PC-9 (cell line): ENCODE measurements around the gene OAF. TPM values are rescaled to one million over a fixed set of nuclear protein-coding genes. Genes with fewer than 3 reads are reported as not detected.
"Not testable (repeated sequence)": the region's sequence is repeated elsewhere in the genome, so short reads cannot be mapped to it uniquely, and the experiment has no call there.

Source experiments
- BruUV-seq: library from RNA; stranded (reverse); fragments of 400-500 nt; replicated peaks from 2 replicates; lab custom pipeline; 2021; lab: Mats Ljungman, UMichigan
- CTCF ChIA-PET: fragments of 300-600 bp; sonication (Branson Sonifier 250); formaldehyde crosslinking; loops from one replicate; lab custom pipeline; 2022; ENCODE audit warnings: antibody characterized with exemption; lab: Charles Lee
- POLR2A ChIA-PET: fragments of 300-600 bp; sonication (Branson Sonifier 250); formaldehyde crosslinking; loops from one replicate; lab custom pipeline; 2022; ENCODE audit warnings: antibody characterized with exemption; ENCODE audit not compliant: unreplicated experiment; lab: Charles Lee
- DNase-seq, 2 experiments: peaks; one replicate each; pipeline versions ENCODE4 v3.0.0 to v3.0.0-alpha.2; 2015 to 2022; ENCODE audit warnings: mixed read lengths in 1 of 2
- H2AFZ ChIP-seq: fragments of 200-600 bp; sonication (generic); 2 replicates; pipeline ENCODE4 v1.8.1; 2017; ENCODE audit warnings: antibody characterized with exemption
- H3F3A ChIP-seq: fragments of 200-600 bp; sonication (generic); 2 replicates; pipeline ENCODE4 v1.8.1; 2017; ENCODE audit warnings: antibody characterized with exemption, mild to moderate bottlenecking, low read depth; ENCODE audit not compliant: insufficient read depth
- H3K27ac ChIP-seq: fragments of 200-600 bp; sonication (generic); 2 replicates; pipeline ENCODE4 v1.6.1; 2016; ENCODE audit warnings: mixed run types
- H3K27me3 ChIP-seq: fragments of 200-600 bp; sonication (generic); 2 replicates; pipeline ENCODE4 v1.6.1; 2016; ENCODE audit warnings: low read depth, mixed run types; ENCODE audit not compliant: insufficient read depth
- H3K36me3 ChIP-seq: fragments of 200-600 bp; sonication (generic); 2 replicates; pipeline ENCODE4 v1.6.1; 2016; ENCODE audit warnings: low read depth, mixed run types
- H3K4me1 ChIP-seq: fragments of 200-600 bp; sonication (generic); replicated peaks from 2 replicates; pipeline ENCODE4 v1.6.1; 2016; ENCODE audit warnings: mixed run types; ENCODE audit not compliant: insufficient read depth
- H3K4me2 ChIP-seq: fragments of 200-600 bp; sonication (generic); 2 replicates; pipeline ENCODE4 v1.6.1; 2017; ENCODE audit warnings: mixed run types
- H3K4me3 ChIP-seq: fragments of 200-600 bp; sonication (generic); 2 replicates; pipeline ENCODE4 v1.6.1; 2016; ENCODE audit warnings: mixed run types
- H3K79me2 ChIP-seq: fragments of 200-600 bp; sonication (generic); 2 replicates; pipeline ENCODE4 v1.6.1; 2017; ENCODE audit warnings: low read depth, mixed run types
- H3K9me2 ChIP-seq: fragments of 200-600 bp; sonication (generic); 2 replicates; pipeline ENCODE4 v1.8.1; 2017; ENCODE audit warnings: mild to moderate bottlenecking; ENCODE audit not compliant: insufficient read depth
- H3K9me3 ChIP-seq: fragments of 200-600 bp; sonication (generic); 2 replicates; pipeline ENCODE4 v1.8.1; 2016; ENCODE audit warnings: low read depth; ENCODE audit not compliant: insufficient read depth
- H4K20me1 ChIP-seq: fragments of 200-600 bp; sonication (generic); 2 replicates; pipeline ENCODE4 v1.8.1; 2017; ENCODE audit not compliant: insufficient read depth
- CTCF ChIP-seq: fragments of 200-600 bp; sonication (generic); conservative IDR thresholded peaks from 2 replicates; pipeline ENCODE4 v1.6.1; 2017; ENCODE audit warnings: mixed run types, antibody characterized with exemption, mild to moderate bottlenecking, moderate library complexity
- EZH2 ChIP-seq: fragments of 200-600 bp; sonication (generic); IDR thresholded peaks from 2 replicates; pipeline ENCODE4 v1.8.0; 2017; ENCODE audit warnings: antibody characterized with exemption, low read depth
- intact Hi-C: fragments of 100-400 bp; cut with micrococcal nuclease; formaldehyde crosslinking; loops from one replicate; pipeline ENCODE4 v1.10.0; 2022; ENCODE audit not compliant: unreplicated experiment
- total RNA-seq: library from RNA; stranded (reverse); gene quantifications from 2 replicates; pipeline ENCODE4 v1.2.3, GENCODE V29; 2021

The OAF gene
- total RNA-seq, 1 experiment from 2014 or later: 45.6 TPM

- Histone ChIP-seq H2AFZ (no peak overlapping the region), H3K4me3 (no peak overlapping the region), H3K4me1 (no peaks in the 10 kb centered on the region), H3K9me3 (no peaks in the 10 kb centered on the region), H3K27ac (no peak overlapping the region), H3K4me2 (no peak overlapping the region), H4K20me1 (no peaks in the 10 kb centered on the region), H3K9me2 (no peaks in the 10 kb centered on the region), H3F3A (peaks cover 3% of the 10 kb centered on the region; the same call in 1 of the 2 replicates), H3K79me2 (no peaks in the 10 kb centered on the region), H3K27me3 (peaks cover 10% of the 10 kb centered on the region), H3K36me3 (no peaks in the 10 kb centered on the region)
- BruUV-seq: no TSS peak
- no peak for TF ChIP-seq EZH2
- TF ChIP-seq CTCF: no peak
- POLR2A ChIA-PET: no interaction called here
- CTCF ChIA-PET: no interaction called here
- DNase-seq: no peak
- intact Hi-C loops: no loop called here
Observed at GRCh38 chr11:120271672-120272071, 60.8 kb downstream of the OAF start.

GRCh38 chr11:120272303-120272702 lies 61.5 kb downstream of the OAF start:
- H3K36me3 ChIP-seq: no peaks in the 10 kb centered on the region
- ChIA-PET POLR2A (interaction anchor here (0.7 kb wide), 1 partner anchor 560 kb away, joined by 3 read pairs; no protein-coding TSS in a partner anchor), CTCF (no interaction called here)
- intact Hi-C loops: no loop called here
- H3K27ac ChIP-seq: no peak overlapping the region
- H3K4me1 ChIP-seq: no peaks in the 10 kb centered on the region
- no peak overlapping the region for H3K4me3 ChIP-seq
- BruUV-seq: no TSS peak
- H2AFZ ChIP-seq: no peak overlapping the region
- peaks cover 3% of the 10 kb centered on the region; the same call in 1 of the 2 replicates for H3F3A ChIP-seq
- H3K4me2 ChIP-seq: no peak overlapping the region
- no peaks in the 10 kb centered on the region for H3K9me3 ChIP-seq
- H3K27me3 ChIP-seq: peaks cover 8% of the 10 kb centered on the region; the same call in 1 of the 2 replicates
- no peaks in the 10 kb centered on the region for H3K9me2 ChIP-seq
- no peaks in the 10 kb centered on the region for H4K20me1 ChIP-seq
- peak in 1 of 2 experiments; percentile 54 for DNase-seq
- H3K79me2 ChIP-seq: no peaks in the 10 kb centered on the region
- no peak for TF ChIP-seq CTCF
- TF ChIP-seq EZH2: no peak

DNA sequence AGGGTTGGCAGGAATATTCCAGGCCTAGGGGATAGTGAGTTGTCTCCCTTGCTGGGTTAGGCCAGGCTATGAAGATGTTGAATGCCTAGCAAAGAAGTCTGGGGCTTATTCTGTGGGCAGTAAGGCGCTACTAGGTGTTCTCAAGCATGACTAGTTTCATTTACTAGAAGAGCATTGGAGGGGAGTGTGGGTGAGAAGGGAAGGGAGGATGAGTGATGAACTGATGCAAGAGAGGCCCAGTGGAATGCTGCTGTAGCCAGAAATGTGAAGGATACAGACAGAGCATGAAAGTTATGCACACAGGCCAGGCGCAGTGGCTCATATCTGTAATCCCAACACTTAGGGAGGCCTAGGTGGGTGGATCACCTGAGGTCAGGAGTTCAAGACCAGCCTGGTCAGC lies 62.6 kb downstream of the OAF start:
- Histone ChIP-seq H3K36me3 (no peaks in the 10 kb centered on the region), H3K4me2 (no peak overlapping the region), H3K9me2 (no peaks in the 10 kb centered on the region), H3K4me3 (no peak overlapping the region), H3K79me2 (no peaks in the 10 kb centered on the region), H2AFZ (no peak overlapping the region), H3K9me3 (no peaks in the 10 kb centered on the region), H3K27me3 (peaks cover 8% of the 10 kb centered on the region; the same call in 1 of the 2 replicates), H3K27ac (no peak overlapping the region), H3F3A (peaks cover 3% of the 10 kb centered on the region; the same call in 1 of the 2 replicates), H4K20me1 (no peaks in the 10 kb centered on the region), H3K4me1 (no peaks in the 10 kb centered on the region)
- no TSS peak for BruUV-seq
- TF ChIP-seq CTCF: no peak
- TF ChIP-seq EZH2: no peak
- ChIA-PET CTCF (no interaction called here), POLR2A (no interaction called here)
- DNase-seq: peak in 1 of 2 experiments; percentile 56
- intact Hi-C loops: no loop called here

DNA sequence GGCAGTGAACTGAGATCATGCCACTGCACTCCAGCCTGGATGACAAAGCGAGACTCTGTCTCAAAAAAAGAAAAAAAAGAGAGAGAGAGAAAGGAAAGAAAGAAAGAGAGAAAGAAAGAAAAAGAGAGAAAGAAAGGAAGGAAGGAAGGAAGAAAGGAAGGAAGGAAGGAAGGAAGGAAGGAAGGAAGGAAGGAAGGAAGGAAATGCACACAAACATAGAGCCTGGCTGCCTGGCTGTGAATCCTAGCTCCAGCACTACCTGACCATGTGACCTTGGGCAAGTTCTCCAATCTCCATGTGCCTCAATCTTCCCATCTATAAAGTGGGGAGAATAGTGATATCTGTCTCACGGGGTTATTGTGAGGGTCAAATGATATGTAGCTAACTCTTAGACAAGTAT lies 63.1 kb downstream of the OAF start:
- CTCF ChIA-PET, H3K4me2 ChIP-seq: not testable (repeated sequence)

More for the DNA sequence above, 63.1 kb downstream of the OAF start:
- H3K36me3 ChIP-seq, H3K79me2 ChIP-seq, H2AFZ ChIP-seq, H3F3A ChIP-seq, H4K20me1 ChIP-seq, H3K4me3 ChIP-seq, H3K9me3 ChIP-seq, H3K27me3 ChIP-seq, BruUV-seq, H3K27ac ChIP-seq, H3K9me2 ChIP-seq, POLR2A ChIA-PET, H3K4me1 ChIP-seq, DNase-seq, intact Hi-C loops: not testable (repeated sequence)
